ENCODE data around the gene CBX2.
"Not testable (repeated sequence)": the region's sequence is repeated elsewhere in the genome, so short reads cannot be mapped to it uniquely, and the experiment has no call there.

Gene CBX2

GRCh38 chr17:79769570-79770506, 8.1 kb upstream of the CBX2 start:
- DNase-seq (ENCODE audit: low read depth in 2 of 2), result no peak

GRCh38 chr17:79771276-79771675, 6.7 kb upstream of the CBX2 start:
- no peak for DNase-seq (ENCODE audit: low read depth in 2 of 2)

GRCh38 chr17:79772726-79773125, 5.2 kb upstream of the CBX2 start:
- not testable (repeated sequence) for DNase-seq (ENCODE audit: low read depth in 2 of 2)

- no peak for DNase-seq (ENCODE audit: low read depth in 2 of 2)
These were observed 3.4 kb upstream of the CBX2 start for GRCh38 chr17:79774561-79774975.

GRCh38 chr17:79775632-79776031, 2.3 kb upstream of the CBX2 start:
- DNase-seq (ENCODE audit: low read depth in 2 of 2), result no peak

GRCh38 chr17:79776376-79777119, 1.4 kb upstream of the CBX2 start:
- no peak for DNase-seq (ENCODE audit: low read depth in 2 of 2)

GRCh38 chr17:79777120-79777893, 641 bp upstream of the CBX2 start:
- no peak for DNase-seq (ENCODE audit: low read depth in 2 of 2)

- DNase-seq (ENCODE audit: low read depth in 2 of 2), result no peak
These were observed 646 bp downstream of the CBX2 start for GRCh38 chr17:79778504-79779083.

GRCh38 chr17:79779084-79779529, 1.2 kb downstream of the CBX2 start:
- DNase-seq (ENCODE audit: low read depth in 2 of 2), result no peak

- no peak for DNase-seq (ENCODE audit: low read depth in 2 of 2)
These were observed 1.9 kb downstream of the CBX2 start for GRCh38 chr17:79779661-79780365.

GRCh38 chr17:79781012-79781650, 3.2 kb downstream of the CBX2 start:
- no peak for DNase-seq (ENCODE audit: low read depth in 2 of 2)

GRCh38 chr17:79781736-79782575, 4.0 kb downstream of the CBX2 start:
- DNase-seq (ENCODE audit: low read depth in 2 of 2), result no peak

GRCh38 chr17:79783891-79784290, 5.9 kb downstream of the CBX2 start:
- DNase-seq (ENCODE audit: low read depth in 2 of 2), result no peak

- no peak for DNase-seq (ENCODE audit: low read depth in 2 of 2)
These were observed 6.5 kb downstream of the CBX2 start for GRCh38 chr17:79784353-79785016.

- DNase-seq (ENCODE audit: low read depth in 2 of 2), result no peak
These were observed 7.3 kb downstream of the CBX2 start for GRCh38 chr17:79785017-79785899.

GRCh38 chr17:79785900-79786810, 8.2 kb downstream of the CBX2 start:
- no peak for DNase-seq (ENCODE audit: low read depth in 2 of 2)

Measured in stimulated activated CD8-positive, alpha-beta memory T cell treated with anti-CD3 and anti-CD28 coated beads, Interleukin-7, amount 100 ng/mL, for 4 hours (primary cell).